ENCODE measurements around the gene FOXS1. TPM values are rescaled to one million over a fixed set of nuclear protein-coding genes. Genes with fewer than 3 reads are reported as not detected.

The FOXS1 gene
- polyA plus RNA-seq, 1 of the 3 experiments (the other 2 are of a cell fraction): 0.99 TPM

DNA sequence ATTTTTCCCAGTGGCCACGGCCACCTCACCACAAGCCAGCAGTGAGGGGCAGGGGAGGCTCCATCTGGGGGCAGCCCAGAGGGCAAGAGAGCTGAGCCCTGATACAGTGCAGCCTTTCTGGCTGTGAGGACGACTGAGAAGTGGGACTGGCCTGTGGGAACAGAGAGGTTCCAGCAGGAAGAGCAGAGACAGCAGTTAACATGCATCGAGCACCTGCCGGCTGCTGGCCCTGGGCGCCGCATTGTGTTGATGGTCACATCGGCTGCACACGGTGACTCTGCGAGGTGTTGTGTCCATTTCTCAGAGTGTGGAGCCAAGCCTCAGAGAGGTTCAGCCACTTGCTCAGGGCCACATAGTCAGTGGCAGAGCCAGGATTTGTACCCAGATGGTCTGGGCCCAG, 9.8 kb downstream of the FOXS1 start:
- Histone ChIP-seq H3K4me3 (ENCODE audit: low read depth in 2 of 2, low read length in 1 of 2) (no peak overlapping the region), H4K20me1 (ENCODE audit: insufficient read depth) (no peaks in the 10 kb centered on the region), H2AFZ (ENCODE audit: low read depth) (no peak overlapping the region), H3K27me3 (ENCODE audit: insufficient read depth) (no peaks in the 10 kb centered on the region), H3K9ac (peak overlapping the region; percentile 18; the same call in 1 of the 2 replicates), H3K36me3 (replicated peaks in 1 of 2; ENCODE audit: control insufficient read depth in 1 of 2, insufficient read depth in 2 of 2, low read length in 1 of 2) (no peaks in the 10 kb centered on the region), H3K4me2 (peak overlapping the region; percentile 30), H3K9me3 (no peaks in the 10 kb centered on the region), H3F3A (replicated peaks; ENCODE audit: insufficient read depth) (peaks cover 33% of the 10 kb centered on the region), H3K79me2 (ENCODE audit: insufficient read depth) (no peaks in the 10 kb centered on the region), H3K27ac (ENCODE audit: low read depth in 2 of 2, low read length in 1 of 2) (peak overlapping the region; percentile 62 to 88; a peak in 3 of 4 replicates), H3K9me2 (no peaks in the 10 kb centered on the region), H3K4me1 (ENCODE audit: control insufficient read depth in 1 of 2, insufficient read depth in 2 of 2, low read depth in 1 of 2, low read length in 1 of 2) (peaks cover 34 to 47% of the 10 kb centered on the region in 2 experiments)
- no peak for TF ChIP-seq RXRA (IDR thresholded peaks at IDR 0.05; ENCODE audit: borderline replicate concordance, low read depth)
- TF ChIP-seq POLR2AphosphoS5 (IDR thresholded peaks at IDR 0.05; ENCODE audit: low read depth, low read length): no peak
- no peak for TF ChIP-seq GATA2 (CRISPR knock-in tag; IDR thresholded peaks at IDR 0.05)
- TF ChIP-seq RFX5 (IDR thresholded peaks at IDR 0.05; ENCODE audit: low read length): no peak
- TF ChIP-seq TEAD4 (IDR thresholded peaks at IDR 0.05; ENCODE audit: borderline replicate concordance, insufficient read depth): no peak
- TF ChIP-seq NFIC (IDR thresholded peaks at IDR 0.05; ENCODE audit: borderline replicate concordance): no peak
- TF ChIP-seq TAF1 (IDR thresholded peaks at IDR 0.05; ENCODE audit: borderline replicate concordance, low read depth, low read length): no peak
- TF ChIP-seq, protein P1, sequence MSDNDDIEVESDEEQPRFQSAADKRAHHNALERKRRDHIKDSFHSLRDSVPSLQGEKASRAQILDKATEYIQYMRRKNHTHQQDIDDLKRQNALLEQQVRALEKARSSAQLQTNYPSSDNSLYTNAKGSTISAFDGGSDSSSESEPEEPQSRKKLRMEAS (IDR thresholded peaks at IDR 0.05; ENCODE audit: low read depth): no peak
- no peak for TF ChIP-seq FOSL2 (IDR thresholded peaks at IDR 0.05; ENCODE audit: borderline replicate concordance, low read depth)
- no peak for TF ChIP-seq GABPA (IDR thresholded peaks at IDR 0.05; ENCODE audit: low read depth)
- no peak for TF ChIP-seq TCF12 (IDR thresholded peaks at IDR 0.05)
- TF ChIP-seq JUND (IDR thresholded peaks at IDR 0.05): no peak
- TF ChIP-seq, protein P2, sequence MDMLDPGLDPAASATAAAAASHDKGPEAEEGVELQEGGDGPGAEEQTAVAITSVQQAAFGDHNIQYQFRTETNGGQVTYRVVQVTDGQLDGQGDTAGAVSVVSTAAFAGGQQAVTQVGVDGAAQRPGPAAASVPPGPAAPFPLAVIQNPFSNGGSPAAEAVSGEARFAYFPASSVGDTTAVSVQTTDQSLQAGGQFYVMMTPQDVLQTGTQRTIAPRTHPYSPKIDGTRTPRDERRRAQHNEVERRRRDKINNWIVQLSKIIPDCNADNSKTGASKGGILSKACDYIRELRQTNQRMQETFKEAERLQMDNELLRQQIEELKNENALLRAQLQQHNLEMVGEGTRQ (IDR thresholded peaks at IDR 0.05; ENCODE audit: borderline replicate concordance, low read depth, low read length): no peak
- TF ChIP-seq FOXJ3 (CRISPR knock-in tag; IDR thresholded peaks at IDR 0.05): no peak
- TF ChIP-seq YY1 (IDR thresholded peaks at IDR 0.05; ENCODE audit: low read depth): no peak
- TF ChIP-seq RAD21 (IDR thresholded peaks at IDR 0.05; ENCODE audit: low read length): no peak
- TF ChIP-seq, protein P3, sequence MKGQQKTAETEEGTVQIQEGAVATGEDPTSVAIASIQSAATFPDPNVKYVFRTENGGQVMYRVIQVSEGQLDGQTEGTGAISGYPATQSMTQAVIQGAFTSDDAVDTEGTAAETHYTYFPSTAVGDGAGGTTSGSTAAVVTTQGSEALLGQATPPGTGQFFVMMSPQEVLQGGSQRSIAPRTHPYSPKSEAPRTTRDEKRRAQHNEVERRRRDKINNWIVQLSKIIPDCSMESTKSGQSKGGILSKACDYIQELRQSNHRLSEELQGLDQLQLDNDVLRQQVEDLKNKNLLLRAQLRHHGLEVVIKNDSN (IDR thresholded peaks at IDR 0.05; ENCODE audit: borderline replicate concordance, low read depth): no peak
- no peak; the same call in 1 of the 2 replicates for TF ChIP-seq SMC3 (IDR thresholded peaks at IDR 0.05; ENCODE audit: low read depth, low read length)
- ChIA-PET POLR2A (no interaction called here), CTCF (interaction anchor here (2.2 to 15.5 kb wide), 6 partner anchors 11 to 197 kb away, joined by 7 to 174 read pairs (median 48); partner anchors contain the start of gene FOXS1)
- WGBS (ENCODE audit: low lambda C conversion rate): 84% methylated on average over 5 of the region's 9 CpGs
- DNase-seq: no peak
